Measurements from ENCODE around the gene LRRC8B. TPM values are rescaled to one million over a fixed set of nuclear protein-coding genes. Genes with fewer than 3 reads are reported as not detected.

Gene LRRC8B
- polyA plus RNA-seq, 2 of the 4 experiments (the other 2 are of a cell fraction): 3.2 to 10.3 TPM

GRCh38 chr1:89600451-89601224 is 76.0 kb downstream of the LRRC8B start (continued):
- TF ChIP-seq CTCF (IDR thresholded peaks at IDR 0.05) (no peak), REST (IDR thresholded peaks at IDR 0.05) (no peak), ZNF302 (CRISPR knock-in tag; IDR thresholded peaks at IDR 0.05) (no peak), HOXB5 (CRISPR knock-in tag; IDR thresholded peaks at IDR 0.05) (no peak)

- DNase-seq (ENCODE audit: low read depth in 1 of 2, low spot score in 1 of 2) (no peak), ATAC-seq (no peak), FAIRE-seq (no peak)
- H3K4me2 ChIP-seq: no peak overlapping the region
- H3K4me1 ChIP-seq: peaks cover 6% of the 10 kb centered on the region; the same call in 1 of the 3 replicates
- no peaks in the 10 kb centered on the region for H3K9me3 ChIP-seq
- CTCF ChIA-PET: interaction anchor here (0.7 to 3.2 kb wide), 5 partner anchors 20 to 160 kb away, joined by 3 to 13 read pairs (median 6); no protein-coding TSS in a partner anchor
- TF ChIP-seq RCOR1 (IDR thresholded peaks at IDR 0.05; ENCODE audit: low read depth, low read length) (no peak), MAFK (IDR thresholded peaks at IDR 0.05; ENCODE audit: partially characterized antibody) (no peak), EHMT2 (IDR thresholded peaks at IDR 0.05; ENCODE audit: low read depth) (no peak), KDM1A (IDR thresholded peaks at IDR 0.05; ENCODE audit: low read depth) (no peak), CTCF (IDR thresholded peaks at IDR 0.05) (no peak), MYC (IDR thresholded peaks at IDR 0.05; ENCODE audit: borderline replicate concordance, low read length) (no peak), HEYL (CRISPR knock-in tag; IDR thresholded peaks at IDR 0.05) (no peak), RAD21 (conservative IDR thresholded peaks at IDR 0.05 in 1 of 2, IDR thresholded peaks at IDR 0.05 in 1 of 2) (no peak), HOXB5 (CRISPR knock-in tag; IDR thresholded peaks at IDR 0.05) (no peak), HOXA7 (CRISPR knock-in tag; IDR thresholded peaks at IDR 0.05) (no peak), CHD4 (IDR thresholded peaks at IDR 0.05; ENCODE audit: borderline replicate concordance) (no peak)
- no peak overlapping the region for H3K4me3 ChIP-seq
- POLR2A ChIA-PET: no interaction called here
- no peak overlapping the region for H3K27ac ChIP-seq
- WGBS (ENCODE audit: missing lambda C conversion rate): 42% methylated on average over 6 of the region's 6 CpGs
These were observed 78.3 kb downstream of the LRRC8B start for GRCh38 chr1:89602871-89603404.

Data from A549 (cell line).